Rectal smooth muscle tissue (tissue), 1 donor: ENCODE results near the gene MAP3K10.
A peak's percentile ranks its signal among the peaks of the same experiment; 100 is the strongest.

Experiments
- H3K27ac ChIP-seq: one replicate; pipeline ENCODE4 v1.7.0; 2013; ENCODE audit warnings: low read depth, low read length, inconsistent platforms
- H3K27me3 ChIP-seq: one replicate; pipeline ENCODE4 v1.7.0; 2013; ENCODE audit warnings: low read length; ENCODE audit not compliant: control insufficient read depth, insufficient read depth
- H3K36me3 ChIP-seq: one replicate; pipeline ENCODE4 v1.7.0; 2013; ENCODE audit warnings: low read length; ENCODE audit not compliant: control insufficient read depth, insufficient read depth
- H3K4me1 ChIP-seq: one replicate; pipeline ENCODE4 v1.7.0; 2013; ENCODE audit warnings: low read length; ENCODE audit not compliant: control insufficient read depth, insufficient read depth
- H3K4me3 ChIP-seq: one replicate; pipeline ENCODE4 v1.7.0; 2013; ENCODE audit warnings: low read length
- H3K9ac ChIP-seq: one replicate; pipeline ENCODE4 v1.7.0; 2013; ENCODE audit warnings: low read length

MAP3K10 gene

DNA sequence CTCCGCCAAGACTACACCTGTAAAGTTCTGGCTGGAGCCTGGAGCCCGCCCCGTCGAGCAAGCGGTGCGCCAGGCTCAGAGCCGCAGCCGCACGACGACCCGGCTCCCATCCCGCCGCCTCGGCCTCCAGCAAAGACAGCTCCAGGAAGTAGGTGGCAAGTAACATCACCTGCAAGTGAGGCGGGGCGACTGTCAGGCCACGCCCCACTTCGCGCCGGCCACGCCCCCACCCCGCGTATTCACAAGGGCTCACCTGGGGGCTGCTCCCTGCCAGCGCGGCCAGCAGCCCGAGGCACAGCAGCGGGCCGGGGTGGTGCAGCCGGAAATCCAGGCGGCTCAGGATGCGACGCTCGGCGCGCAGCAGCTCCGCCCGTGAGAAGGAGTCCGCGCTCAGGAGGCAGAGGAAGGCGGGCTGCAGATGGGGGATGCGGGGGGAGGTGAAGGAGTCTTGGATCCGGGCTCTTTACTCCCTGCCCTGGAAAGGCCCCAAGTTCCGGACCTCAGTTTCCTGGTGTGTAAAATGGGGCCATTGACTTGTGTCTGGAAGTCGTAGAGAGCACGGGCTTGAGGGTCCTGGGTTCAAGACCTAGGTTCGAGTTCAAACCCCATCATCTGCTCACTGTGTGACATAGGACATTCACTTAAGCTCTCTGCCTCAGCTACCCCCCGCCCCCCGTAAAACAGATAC, 32.1 kb downstream of the MAP3K10 start:
- Histone ChIP-seq H3K4me1 (peaks cover 2% of the 10 kb centered on the region), H3K27ac (no peak overlapping the region), H3K27me3 (peaks cover 16% of the 10 kb centered on the region), H3K9ac (no peak overlapping the region), H3K4me3 (no peak overlapping the region), H3K36me3 (no peaks in the 10 kb centered on the region)

DNA sequence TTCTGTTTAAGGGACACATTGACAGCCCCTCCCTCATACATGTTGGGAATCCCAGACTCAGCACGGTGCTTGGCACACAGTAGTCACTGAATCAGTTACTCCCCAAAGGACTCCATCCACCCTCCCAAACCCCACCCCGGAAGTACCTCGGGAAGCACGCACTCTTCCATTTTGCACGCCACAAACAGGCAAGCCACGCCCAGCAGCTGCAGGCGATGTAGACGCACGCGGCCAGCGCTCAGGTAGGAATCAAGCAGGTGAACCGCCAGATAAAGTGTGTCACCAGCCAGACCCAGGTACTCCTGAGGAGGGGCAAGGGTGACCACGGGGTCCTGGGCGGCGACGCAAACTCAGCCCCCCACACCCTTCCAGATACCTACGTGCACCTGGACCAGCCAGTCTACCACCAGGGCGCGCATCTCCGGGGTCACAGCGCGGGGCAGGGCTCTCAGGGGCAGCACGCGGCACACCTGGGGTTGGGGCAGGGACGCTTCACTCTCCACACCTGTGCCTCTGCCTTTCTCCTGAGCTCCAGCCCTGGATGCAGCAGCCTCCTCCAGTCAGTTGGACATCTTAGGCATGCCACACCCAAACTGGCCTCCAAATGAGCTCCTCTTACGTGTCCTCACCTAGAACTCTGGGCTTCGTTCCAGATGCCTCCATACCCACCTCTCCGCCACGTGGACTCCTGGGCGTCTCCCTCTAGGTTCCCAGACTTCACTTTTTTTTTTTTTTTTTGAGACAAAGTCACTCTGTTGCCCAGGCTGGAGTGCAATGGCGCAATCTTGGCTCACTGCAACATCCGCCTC, 33.3 kb downstream of the MAP3K10 start:
- Histone ChIP-seq H3K27ac (no peak overlapping the region), H3K4me3 (no peak overlapping the region), H3K36me3 (no peaks in the 10 kb centered on the region), H3K27me3 (peaks cover 12% of the 10 kb centered on the region), H3K4me1 (peaks cover 2% of the 10 kb centered on the region), H3K9ac (no peak overlapping the region)

GRCh38 chr19:40225440-40226305, 34.4 kb downstream of the MAP3K10 start:
- Histone ChIP-seq H3K4me3 (peak overlapping the region; percentile 52), H3K9ac (no peak overlapping the region), H3K27me3 (peaks cover 10% of the 10 kb centered on the region)

DNA sequence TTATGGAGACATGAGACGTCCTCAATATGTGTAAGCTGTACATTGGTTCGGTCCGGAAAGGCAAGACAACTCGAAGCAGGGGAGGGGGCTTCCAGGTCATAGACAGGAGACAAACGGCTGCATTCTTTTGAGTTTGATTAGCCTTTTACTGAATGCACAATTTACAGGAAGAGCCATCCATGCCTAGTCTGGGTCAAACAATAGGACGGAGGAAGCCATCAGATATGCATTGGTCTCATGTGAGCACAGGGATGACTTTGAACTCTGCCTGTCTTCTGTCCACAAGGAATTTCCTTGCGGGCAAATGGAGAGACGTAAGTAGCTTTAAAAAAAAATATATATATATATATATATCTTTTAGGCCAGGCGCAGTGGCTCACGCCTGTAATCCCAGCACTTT, 37.1 kb downstream of the MAP3K10 start:
- Histone ChIP-seq H3K4me1 (peaks cover 2% of the 10 kb centered on the region), H3K27ac (no peak overlapping the region), H3K9ac (no peak overlapping the region), H3K36me3 (no peaks in the 10 kb centered on the region), H3K27me3 (peaks cover 10% of the 10 kb centered on the region), H3K4me3 (no peak overlapping the region)

More at GRCh38 chr19:40225440-40226305, 34.4 kb downstream of the MAP3K10 start:
- Histone ChIP-seq H3K36me3 (no peaks in the 10 kb centered on the region), H3K4me1 (peaks cover 2% of the 10 kb centered on the region), H3K27ac (no peak overlapping the region)

GRCh38 chr19:40228863-40229262, 37.6 kb downstream of the MAP3K10 start:
- Histone ChIP-seq H3K4me3 (no peak overlapping the region), H3K9ac (no peak overlapping the region), H3K36me3 (peaks cover 3% of the 10 kb centered on the region), H3K27ac (no peak overlapping the region), H3K27me3 (peaks cover 10% of the 10 kb centered on the region), H3K4me1 (peaks cover 2% of the 10 kb centered on the region)

GRCh38 chr19:40229484-40229883, 38.3 kb downstream of the MAP3K10 start:
- Histone ChIP-seq H3K27ac (no peak overlapping the region), H3K4me3 (no peak overlapping the region), H3K4me1 (peaks cover 2% of the 10 kb centered on the region), H3K9ac (no peak overlapping the region), H3K27me3 (peaks cover 10% of the 10 kb centered on the region), H3K36me3 (peaks cover 3% of the 10 kb centered on the region)

- Histone ChIP-seq H3K4me1 (peaks cover 2% of the 10 kb centered on the region), H3K27ac (no peak overlapping the region), H3K9ac (no peak overlapping the region), H3K27me3 (peaks cover 10% of the 10 kb centered on the region), H3K36me3 (peaks cover 4% of the 10 kb centered on the region), H3K4me3 (no peak overlapping the region)
Observed at GRCh38 chr19:40229926-40230417, 38.7 kb downstream of the MAP3K10 start.

DNA sequence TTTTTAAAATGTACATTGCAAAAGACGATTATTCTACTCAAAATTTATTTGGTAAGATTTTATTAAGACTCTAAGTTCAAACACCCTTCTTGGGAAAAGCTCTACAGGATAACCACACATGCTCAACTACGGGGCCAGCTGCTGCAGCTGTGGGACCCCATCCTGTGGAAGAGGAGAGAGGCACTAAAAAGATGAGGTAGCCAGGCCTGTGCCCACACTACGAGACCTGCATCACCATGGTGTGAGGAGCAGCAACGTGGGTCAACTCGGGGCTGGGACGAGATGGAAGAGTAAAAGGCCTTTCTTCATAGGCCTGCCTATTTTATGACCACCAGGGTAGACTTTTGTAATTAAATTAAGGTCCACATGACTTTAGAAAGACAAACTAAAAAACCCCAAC, 39.8 kb downstream of the MAP3K10 start:
- H3K36me3 ChIP-seq = peaks cover 14% of the 10 kb centered on the region
- no peak overlapping the region for H3K4me3 ChIP-seq
- H3K27ac ChIP-seq = no peak overlapping the region
- peaks cover under 1% of the 10 kb centered on the region for H3K27me3 ChIP-seq
- H3K9ac ChIP-seq = no peak overlapping the region
- H3K4me1 ChIP-seq = peaks cover 2% of the 10 kb centered on the region

DNA sequence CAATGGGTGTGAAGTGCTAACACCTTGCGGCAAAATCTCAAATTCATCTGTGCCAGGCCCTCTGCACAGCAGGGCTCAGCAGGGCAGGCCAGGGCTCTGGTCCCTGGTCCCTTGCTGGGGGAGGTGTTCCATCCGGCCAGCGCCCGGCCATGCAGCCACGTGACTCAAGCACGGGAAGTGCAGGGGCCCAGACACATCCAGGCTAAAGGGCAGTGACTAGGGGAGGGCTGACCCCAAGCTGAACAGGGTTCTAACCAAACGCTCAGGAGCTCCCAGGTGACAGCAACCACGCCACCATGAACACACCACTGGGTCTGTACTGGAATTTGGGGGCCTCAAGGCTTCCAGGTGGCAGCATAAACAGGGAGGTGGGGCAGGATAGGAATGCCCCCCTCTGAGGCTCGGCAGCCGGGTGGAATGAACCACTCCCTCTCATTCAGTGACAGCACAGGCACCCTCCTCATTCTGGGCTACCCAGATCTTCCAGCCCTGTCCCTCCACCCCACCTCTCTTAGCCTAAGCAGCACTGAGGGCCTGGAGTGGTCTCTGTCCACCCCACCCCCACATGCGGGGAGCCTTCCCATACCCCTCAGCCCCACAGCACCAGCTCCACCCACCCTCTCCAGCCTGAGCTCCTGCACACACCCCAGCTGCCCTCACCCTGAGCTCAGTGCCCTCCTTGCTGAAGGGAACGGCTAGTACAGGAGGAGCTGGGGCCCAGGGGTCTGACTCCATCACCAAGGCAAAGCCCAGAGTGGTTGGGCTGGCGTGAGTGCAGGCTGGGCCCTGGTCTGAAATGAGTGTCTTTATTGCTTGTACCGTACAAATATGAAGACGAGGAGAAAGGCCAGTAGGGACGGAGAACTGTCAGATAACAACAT, 40.6 kb downstream of the MAP3K10 start:
- no peaks in the 10 kb centered on the region for H3K27me3 ChIP-seq
- H3K9ac ChIP-seq = no peak overlapping the region
- H3K4me1 ChIP-seq = no peaks in the 10 kb centered on the region
- H3K4me3 ChIP-seq = no peak overlapping the region
- no peak overlapping the region for H3K27ac ChIP-seq
- peaks cover 14% of the 10 kb centered on the region for H3K36me3 ChIP-seq

GRCh38 chr19:40232479-40232878, 41.3 kb downstream of the MAP3K10 start:
- peaks cover 17% of the 10 kb centered on the region for H3K36me3 ChIP-seq

DNA sequence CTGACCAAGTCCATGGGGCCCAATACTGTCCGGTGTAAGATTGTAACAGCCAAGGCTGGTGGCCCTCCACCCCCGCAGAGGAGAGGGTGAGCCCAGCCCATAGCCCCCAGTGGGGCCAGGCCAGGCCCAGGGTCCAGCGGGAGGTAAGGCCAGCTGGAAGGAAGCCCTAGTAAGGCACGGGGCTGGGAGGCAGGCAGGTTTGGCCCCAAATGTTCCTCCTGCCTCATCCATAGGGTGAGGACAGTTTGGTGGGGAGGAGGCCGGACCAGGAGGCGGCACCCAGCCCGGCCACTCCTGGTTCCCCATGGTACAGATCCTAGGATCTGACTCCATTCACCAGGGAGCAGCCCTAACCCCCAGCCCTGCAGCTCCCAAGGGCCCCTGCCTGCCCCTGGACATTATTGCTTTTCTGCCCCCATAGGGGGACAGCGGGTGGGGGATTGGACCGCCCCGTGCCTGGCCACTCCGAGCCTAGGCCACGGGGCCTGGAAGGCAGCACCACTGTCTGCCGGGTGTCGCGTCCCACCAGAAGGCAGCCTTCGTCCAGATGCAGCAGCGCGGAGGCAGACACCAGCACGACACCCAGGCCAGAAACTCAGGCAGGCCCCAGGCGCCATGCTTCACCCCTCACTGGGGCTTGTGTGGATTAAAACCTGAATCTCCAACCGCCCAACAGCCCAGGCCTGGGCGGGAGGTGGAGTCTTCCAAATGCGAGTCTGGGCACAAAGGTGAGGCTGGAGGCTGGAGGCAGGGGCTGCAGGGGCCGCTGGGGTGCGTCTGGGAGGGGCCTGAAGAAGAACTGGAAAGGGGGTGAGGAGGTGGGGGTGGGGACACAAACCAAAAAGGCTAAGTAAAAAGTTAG, 42.0 kb downstream of the MAP3K10 start:
- Histone ChIP-seq H3K4me3 (no peak overlapping the region), H3K27me3 (no peaks in the 10 kb centered on the region), H3K9ac (no peak overlapping the region), H3K27ac (no peak overlapping the region), H3K4me1 (no peaks in the 10 kb centered on the region), H3K36me3 (peaks cover 19% of the 10 kb centered on the region)

More at GRCh38 chr19:40232479-40232878, 41.3 kb downstream of the MAP3K10 start:
- Histone ChIP-seq H3K4me1 (no peaks in the 10 kb centered on the region), H3K4me3 (no peak overlapping the region), H3K27me3 (no peaks in the 10 kb centered on the region), H3K27ac (no peak overlapping the region), H3K9ac (no peak overlapping the region)
